ENCODE results near the gene CTXND1.

CTXND1 gene

DNA sequence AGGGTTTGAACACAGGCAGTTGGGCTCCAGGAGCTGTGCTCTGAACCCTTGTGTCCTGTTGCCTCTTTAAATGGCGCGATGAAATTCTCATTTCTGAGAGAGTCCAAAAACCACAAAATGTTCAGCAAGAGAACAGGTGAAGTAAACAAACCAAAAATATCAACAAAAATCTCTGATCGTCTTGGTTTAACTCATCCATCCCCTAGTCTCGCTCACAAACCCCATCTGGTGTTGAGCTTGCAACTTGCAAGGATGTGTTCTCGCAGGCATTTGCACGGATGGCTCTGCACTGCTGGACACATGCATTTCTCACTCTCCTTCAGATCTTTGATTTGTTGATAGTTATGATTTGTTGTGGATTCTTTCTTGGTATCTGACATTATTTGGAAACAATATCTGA lies 68.1 kb downstream of the CTXND1 start:
- no peak for TF ChIP-seq CTCF (IDR thresholded peaks at IDR 0.05; ENCODE audit: borderline replicate concordance, insufficient read depth, low read depth, low read length)
- H3K4me3 ChIP-seq (ENCODE audit: low read depth, low read length), result no peak overlapping the region

- no peak for TF ChIP-seq CTCF (IDR thresholded peaks at IDR 0.05; ENCODE audit: borderline replicate concordance, insufficient read depth, low read depth, low read length)
Observed at GRCh38 chr15:80183306-80183705, 68.7 kb downstream of the CTXND1 start.

DNA sequence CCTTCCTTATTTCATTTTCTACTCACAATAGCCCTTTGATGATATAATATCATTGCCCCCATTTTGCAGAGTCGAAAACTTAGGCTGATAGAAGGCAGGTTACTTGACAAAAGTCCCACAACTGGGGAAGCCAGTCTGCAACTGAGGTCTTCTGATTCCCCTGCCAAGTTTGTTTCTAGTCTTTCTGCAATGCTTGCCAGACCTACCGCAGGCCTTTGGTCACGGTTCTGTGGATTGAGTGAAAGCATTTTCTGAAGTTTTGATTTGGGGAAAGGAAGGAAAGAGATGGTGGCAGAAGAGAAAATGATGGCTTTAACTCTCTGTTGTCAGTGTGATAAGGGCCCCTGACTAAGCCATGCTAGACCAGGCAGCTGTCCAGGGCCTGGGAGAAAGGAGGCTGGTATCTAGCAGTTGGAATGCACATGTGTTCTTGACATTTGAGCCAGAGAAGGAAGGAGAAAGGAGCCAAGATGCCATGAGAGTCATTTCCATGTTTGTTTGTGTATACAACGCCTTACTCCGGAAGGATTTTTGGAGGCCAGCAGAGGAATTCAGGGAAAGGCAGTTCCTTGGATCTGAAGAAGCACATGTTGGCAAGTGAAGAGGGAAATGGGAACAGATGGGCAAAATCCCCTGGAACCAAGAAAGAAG lies 69.3 kb downstream of the CTXND1 start:
- H3K4me3 ChIP-seq (ENCODE audit: low read depth, low read length), result no peak overlapping the region
- no peak for TF ChIP-seq CTCF (IDR thresholded peaks at IDR 0.05; ENCODE audit: borderline replicate concordance, insufficient read depth, low read depth, low read length)

More at GRCh38 chr15:80183306-80183705, 68.7 kb downstream of the CTXND1 start:
- no peak overlapping the region for H3K4me3 ChIP-seq (ENCODE audit: low read depth, low read length)

GRCh38 chr15:80180986-80181385 lies 71.0 kb downstream of the CTXND1 start:
- TF ChIP-seq CTCF (IDR thresholded peaks at IDR 0.05; ENCODE audit: borderline replicate concordance, insufficient read depth, low read depth, low read length), result no peak
- no peak overlapping the region for H3K4me3 ChIP-seq (ENCODE audit: low read depth, low read length)

GRCh38 chr15:80180468-80180867 lies 71.5 kb downstream of the CTXND1 start:
- TF ChIP-seq CTCF (IDR thresholded peaks at IDR 0.05; ENCODE audit: borderline replicate concordance, insufficient read depth, low read depth, low read length), result no peak
- H3K4me3 ChIP-seq (ENCODE audit: low read depth, low read length), result no peak overlapping the region

DNA sequence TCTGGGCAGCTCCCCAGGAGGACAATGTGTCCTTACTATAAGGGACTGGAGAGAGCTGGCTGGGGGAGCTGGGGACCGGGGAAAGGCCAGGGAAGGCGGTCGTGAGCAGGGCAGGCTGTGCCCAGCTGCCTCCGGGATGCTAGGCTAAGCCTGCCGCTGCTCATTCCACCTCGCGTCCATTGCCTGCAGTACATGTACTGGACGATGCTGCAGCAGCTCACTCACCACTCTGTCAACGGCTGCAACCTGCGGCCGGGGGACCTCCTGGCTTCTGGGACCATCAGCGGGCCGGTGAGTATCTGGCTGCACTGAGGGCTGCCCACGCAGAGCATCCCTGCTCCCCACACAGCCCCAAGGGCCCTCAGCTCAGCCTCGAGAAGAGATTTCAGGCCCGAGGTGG lies 72.1 kb downstream of the CTXND1 start:
- H3K4me3 ChIP-seq (ENCODE audit: low read depth, low read length), result no peak overlapping the region
- TF ChIP-seq CTCF (IDR thresholded peaks at IDR 0.05; ENCODE audit: borderline replicate concordance, insufficient read depth, low read depth, low read length), result no peak

DNA sequence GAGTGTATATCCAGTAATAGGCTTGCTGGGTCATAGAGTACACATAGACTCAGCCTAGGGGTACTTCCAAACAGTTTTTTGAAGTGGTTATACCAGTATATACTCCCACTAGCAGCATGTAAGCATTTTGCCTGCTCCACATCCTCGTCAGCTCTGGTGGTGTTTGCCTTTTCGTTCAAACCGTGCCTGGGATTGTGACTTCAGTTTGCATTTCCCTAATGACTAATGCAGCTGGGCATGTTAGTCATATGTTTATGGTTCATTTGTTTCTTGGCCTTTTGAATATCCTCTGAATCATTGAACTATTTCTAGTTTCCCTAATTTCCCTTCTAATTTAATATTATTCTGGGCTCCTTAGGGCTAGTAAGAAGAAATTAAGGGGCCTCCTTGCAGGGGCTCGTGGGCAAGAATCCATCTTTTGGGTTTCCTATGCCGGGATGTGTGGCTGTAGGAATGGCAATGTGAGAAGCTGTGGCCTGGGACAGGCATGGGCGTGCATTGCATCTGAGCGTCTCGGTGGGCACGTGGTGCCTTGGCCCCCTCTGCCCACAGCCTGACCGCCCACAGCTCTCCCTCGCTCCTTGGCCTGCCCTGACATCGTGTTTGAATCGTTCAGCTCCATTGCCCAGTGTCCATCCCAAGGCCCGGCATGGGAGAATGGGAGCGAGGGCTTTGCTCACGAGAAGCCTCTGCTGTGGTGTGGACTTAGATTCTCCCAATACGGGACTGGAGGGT lies 72.8 kb downstream of the CTXND1 start:
- H3K4me3 ChIP-seq (ENCODE audit: low read depth, low read length), result no peak overlapping the region
- no peak for TF ChIP-seq CTCF (IDR thresholded peaks at IDR 0.05; ENCODE audit: borderline replicate concordance, insufficient read depth, low read depth, low read length)

Data from GM12875 (cell line).